Eye (tissue), 1 donor: Measurements from ENCODE around the gene RPP38.

Source experiments
- DNase-seq: peaks from one replicate; pipeline ENCODE4 v3.0.0-alpha.2; 2015

The RPP38 gene

DNA sequence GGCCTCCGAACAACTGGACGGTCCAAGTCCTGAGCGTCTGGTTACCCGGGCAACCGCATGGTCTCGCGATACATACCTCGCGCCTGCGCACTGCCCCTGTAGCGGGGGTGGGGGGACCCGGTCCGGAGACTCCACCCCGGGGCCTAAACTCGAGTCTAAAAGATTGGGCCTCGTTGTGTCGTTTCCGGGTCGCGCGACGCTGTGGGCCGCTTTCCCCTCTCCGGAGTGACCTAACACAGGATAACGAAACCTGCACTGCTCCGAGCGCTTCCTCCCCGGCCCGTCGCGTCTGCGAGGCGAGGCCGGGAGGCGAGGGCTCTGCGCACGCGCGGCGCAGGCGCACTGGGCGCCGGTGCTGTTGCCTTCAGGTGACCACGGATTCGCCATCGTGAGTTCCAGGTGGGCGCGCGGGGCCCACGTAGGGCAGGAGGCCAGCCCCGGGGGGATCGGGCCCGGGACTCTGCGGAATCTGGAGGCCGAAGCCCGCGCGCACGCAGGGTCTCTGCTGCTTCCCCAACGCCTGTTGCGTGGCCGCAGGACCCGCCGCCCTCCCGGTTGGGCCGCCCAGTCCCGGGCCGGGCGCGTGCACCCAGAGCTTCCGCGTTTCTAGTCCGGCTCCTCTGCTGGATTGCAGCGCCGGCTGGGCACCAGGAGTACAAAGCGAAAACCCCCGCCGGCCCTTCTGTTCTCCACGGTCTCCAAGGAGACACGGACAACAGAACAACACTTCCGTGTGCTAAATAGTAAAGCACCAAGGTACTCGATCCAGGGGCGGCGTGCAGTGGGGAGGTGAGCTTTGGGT, at the start of gene RPP38:
RPP38 (plus strand) TSS at position 345 of the 802 bp plus-strand sequence. CDS start 5,960 bp downstream, outside the sequence.
- peak; percentile 99 for DNase-seq

DNA sequence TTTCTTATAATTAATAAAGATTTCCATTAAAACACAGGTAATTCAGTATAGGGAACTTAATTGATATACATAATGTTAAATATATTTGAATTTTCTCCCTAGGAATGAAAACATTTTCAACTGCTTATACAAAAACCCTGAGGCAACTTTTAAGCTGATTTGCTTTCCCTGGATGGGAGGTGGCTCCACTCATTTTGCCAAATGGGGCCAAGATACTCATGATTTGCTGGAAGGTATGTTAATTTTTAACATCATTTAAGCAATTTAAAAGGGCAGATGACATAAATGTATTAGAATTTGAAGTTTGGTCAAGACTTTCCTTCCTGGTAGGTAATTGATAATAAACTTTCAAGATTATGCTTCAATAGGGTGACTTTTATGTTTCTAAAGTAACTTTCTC, 47.6 kb upstream of the RPP38 start:
- no peak for DNase-seq

GRCh38 chr10:15052121-15052520, 45.0 kb upstream of the RPP38 start:
- no peak for DNase-seq

DNA sequence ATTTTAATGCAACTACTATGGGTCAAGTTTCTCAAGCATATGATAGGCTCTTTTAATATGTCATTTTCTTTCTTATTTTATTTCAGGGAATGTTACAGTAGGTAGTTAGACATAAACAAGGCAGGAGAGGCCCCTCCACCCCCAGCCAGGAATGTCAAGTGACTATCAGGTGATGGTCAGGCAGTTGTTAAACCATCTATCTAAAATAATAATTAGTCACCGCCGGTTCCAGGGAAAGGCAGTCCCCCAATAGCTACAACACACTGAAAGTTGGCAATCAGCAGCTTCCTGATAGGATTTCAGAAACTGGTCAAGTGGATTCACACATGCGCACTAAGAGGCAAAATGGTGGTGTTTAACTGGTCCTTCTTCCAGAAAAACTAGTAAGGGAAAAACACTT, 44.1 kb upstream of the RPP38 start:
- no peak for DNase-seq

DNA sequence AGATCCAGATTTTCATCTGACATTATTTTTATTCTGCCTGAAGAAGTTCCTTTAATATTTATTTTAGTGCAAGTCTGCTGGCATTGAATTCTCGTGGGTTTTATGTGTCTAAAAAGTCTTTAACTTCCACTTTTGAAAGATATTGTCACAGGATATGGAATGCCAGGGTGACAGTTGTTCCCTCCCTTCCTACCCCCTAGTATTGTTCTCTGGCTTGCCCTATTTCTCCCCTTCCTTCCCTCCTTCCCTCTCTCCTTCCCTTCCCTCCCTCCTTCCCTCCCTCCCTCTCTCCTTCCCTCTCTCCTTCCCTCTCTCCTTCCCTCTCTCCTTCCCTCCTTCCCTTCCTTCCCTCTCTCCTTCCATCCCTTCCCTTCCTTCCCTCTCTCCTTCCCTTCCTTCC, 38.5 kb upstream of the RPP38 start:
- no peak for DNase-seq

DNA sequence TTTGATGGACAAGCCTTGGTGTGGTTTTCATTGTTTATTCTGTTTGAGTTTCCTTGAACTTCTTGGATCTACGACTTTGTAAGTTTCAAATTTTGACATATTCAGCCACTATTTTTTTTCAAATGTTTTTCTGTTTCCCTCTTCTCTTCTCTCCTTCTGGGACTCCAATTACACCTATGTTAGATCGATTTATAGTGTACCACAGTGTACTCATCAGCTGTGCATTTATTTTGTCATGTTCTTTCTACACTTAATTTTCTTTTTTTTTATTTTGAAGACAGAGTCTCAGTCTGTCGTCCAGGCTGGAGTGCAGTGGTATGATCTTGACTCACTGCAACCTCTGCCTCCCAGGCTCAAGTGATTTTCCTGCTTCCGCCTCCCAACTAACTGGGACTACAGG, 37.2 kb upstream of the RPP38 start:
- no peak for DNase-seq

DNA sequence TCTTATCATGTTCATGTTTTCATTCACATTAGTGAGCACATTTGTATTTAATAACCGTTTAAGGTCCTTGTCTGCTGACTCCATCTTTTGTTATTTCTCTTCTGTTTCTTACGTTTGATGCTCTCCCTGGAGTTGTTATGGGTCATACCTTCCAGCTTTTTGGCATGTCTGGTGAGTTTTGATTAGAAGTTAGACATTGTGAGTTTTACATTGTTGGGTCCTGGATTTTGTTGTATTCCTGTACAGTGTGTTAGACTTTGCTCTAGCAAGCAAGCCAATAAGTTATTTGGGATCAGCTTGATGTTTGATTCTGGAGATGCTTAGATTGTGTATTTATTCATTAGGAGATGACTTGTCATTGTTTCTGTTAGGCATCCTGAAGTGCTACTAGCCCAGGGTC, 36.5 kb upstream of the RPP38 start:
- DNase-seq, result no peak

DNA sequence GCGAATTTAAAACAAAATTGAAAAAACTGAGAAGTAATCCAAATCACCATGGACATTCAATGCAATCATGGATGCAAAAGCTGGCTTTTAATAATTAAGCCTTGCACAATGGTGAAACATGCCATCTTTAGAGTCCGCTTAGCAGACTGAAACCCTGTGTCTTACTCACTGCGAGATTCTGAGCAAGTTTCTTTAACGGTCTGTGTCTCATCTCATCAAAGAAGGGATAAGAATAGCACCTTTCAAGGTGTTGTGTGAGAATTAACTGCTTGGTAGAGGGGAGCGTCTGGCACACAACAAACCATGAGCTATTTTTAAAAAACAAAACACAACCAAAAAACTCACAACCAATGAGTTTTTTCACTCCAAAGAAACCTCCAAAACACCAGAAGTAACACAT, 30.0 kb upstream of the RPP38 start:
- no peak for DNase-seq

DNA sequence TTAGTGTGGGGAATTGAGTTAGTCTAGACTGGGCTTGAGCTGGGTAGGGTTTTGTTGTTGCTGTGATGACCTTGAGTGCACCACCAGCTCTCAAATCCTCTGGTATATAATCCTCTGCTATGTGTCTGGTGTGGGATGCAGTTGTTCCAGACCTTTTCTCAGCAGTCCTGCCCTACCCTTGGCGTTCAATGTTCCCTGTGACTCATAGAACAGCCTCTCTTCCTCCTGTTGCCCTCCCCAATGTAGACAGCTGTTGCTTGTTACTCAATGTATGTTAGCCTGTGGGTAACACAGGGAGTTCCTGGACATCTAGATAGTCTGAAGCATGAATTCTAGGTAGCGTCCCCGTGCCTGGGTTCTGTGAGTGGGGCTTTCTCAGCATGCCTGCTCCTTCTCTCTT, 28.4 kb upstream of the RPP38 start:
- DNase-seq, result no peak

DNA sequence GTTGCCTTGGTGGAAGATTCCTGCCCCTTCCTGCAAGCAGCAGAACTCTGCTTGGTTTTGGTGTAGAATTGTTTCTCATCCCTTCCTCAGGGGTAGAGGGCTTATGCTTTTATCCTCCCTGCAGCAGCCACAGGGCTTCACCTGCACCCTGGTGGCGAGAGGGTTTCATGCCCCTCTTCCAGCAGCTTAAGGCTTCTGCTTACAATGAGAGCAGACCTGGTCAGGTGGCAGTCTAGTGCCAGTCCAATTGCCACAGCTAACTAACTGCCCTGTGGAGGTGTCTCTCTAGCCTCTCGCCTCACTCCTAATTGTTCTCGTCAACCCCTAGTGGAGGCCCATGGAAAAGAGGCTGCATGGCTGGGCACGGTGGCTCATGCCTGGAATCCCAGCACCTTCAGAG, 27.9 kb upstream of the RPP38 start:
- no peak for DNase-seq

DNA sequence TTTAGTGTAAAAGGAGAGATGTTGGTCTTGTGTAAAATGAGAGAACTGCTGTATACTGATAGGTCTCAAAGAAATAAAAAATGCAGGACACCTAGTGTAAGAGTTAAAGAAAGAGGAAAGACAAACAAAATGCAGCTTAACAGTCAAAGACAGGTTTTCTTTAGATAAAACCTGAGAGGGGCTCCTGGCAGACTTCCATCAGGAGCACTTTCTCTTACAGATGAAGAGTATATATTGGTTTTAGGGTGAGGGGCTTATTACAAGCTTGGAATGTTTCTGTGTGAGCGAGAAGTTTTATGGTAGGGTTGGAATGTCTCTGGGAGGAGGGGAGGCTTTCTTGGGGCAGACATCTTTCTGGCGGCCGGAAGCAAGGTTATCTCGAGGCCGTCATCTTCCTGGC, 24.8 kb upstream of the RPP38 start:
- DNase-seq, result no peak

DNA sequence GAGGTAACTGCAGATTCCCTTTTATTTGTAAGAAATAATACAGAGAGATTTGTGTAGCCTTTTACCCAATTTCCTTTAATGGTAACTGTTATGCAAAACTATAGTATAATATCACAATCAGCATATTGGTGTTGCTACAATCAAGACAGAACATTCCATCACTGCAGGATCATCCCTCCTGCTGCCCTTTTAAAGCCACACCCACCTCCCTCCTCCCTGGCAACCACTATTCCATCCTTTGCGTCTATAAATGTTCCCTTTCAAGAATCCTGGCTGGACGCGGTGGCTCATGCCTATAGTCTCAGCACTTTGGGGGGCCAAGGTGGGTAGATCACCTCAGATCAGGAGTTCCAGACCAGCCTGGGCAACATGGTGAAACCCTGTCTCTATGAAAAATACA, 21.7 kb upstream of the RPP38 start:
- DNase-seq, result no peak

DNA sequence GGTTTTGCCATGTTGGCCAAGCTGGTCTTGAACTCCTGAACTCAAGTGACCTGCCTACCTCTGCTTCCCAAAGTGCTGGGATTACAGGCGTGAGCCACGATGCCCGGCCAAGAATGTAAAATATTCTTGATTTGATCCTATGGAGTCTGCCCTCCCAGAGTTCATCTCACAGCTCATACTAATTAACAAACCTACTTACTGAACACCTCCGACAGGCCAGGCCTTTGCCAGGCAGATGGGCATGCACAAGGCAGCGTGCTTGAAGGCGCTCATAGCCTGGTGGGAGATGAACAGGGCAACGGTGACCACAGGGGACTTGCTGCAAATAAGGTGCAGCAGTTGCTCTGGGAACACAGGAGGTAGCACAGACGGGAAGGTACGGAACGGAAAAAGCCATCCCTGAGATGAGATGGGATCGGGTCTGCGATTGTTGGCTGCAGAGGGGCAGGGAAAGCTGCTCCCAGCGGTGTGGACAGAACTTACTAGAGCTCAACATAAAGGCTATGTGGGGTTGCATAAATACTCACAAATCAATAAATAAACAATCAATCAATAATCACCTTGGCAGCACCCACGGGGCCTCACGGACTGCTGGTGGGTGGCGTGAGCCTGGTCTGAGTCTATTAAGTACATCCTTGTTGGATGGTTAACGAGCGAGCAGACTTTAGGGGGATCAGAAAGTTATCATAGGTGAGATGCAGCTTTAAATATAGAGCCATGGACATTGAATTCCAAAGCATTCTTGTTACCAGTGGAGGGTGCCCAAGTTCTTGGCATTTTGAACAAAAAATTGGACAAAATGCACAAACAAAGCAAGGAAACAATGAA, 13.3 kb upstream of the RPP38 start:
- no peak for DNase-seq

DNA sequence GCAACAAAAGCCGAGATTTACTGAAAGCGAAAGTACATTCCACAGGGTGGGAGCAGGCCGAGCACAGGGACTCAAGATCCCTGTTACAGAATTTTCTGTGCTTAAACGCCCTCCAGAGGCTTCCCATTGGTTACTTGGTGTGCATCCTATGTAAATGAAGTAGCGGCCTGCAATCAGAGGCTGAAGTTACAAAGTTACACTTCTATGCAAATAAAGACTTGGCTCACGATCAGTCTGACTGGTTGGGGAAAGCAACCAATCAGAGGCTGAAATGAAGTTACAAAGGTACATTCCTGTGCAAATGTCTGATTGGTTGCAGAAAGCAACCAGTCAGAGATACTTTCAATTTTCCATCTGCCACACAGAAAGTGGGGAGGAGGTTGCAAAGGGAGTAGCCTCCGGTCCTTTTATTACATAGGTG, 12.6 kb upstream of the RPP38 start:
- DNase-seq, result peak; percentile 66

- peak; percentile 94 for DNase-seq
Observed at GRCh38 chr10:15088428-15089261, 8.5 kb upstream of the RPP38 start, which contains the start of gene ACBD7. Gene ACBD7 (minus strand): TSS chr10:15088776. CDS start chr10:15088728, 48 bp downstream.

- DNase-seq, result no peak
Observed at GRCh38 chr10:15091418-15091817, 5.7 kb upstream of the RPP38 start.

DNA sequence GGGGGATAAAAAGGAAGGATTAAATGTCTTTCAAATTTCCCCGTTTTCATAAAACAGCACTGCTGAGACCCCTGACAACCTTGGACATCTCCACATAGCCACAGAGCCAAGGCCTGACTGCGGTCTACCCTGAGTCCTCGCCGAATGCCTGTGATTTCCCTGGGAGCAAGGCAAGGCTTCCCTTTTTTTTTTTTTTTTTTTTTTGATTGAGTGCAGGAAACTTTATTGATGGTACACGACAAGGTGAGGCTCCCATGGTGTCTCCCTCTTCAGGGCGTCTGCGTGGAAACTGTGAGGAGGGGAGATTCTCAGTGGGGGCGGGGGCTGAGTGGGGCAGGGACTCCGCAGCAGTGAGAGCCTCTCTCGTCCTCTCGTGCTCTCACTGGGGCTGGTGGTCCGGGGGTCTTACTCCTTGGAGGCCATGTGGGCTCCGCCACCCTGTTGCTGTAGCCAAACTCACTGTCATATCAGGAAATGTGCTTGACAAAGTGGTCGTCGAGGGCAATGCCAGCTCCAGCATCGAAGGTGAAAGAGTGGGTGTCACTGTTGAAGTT, 4.2 kb upstream of the RPP38 start:
- no peak for DNase-seq

DNA sequence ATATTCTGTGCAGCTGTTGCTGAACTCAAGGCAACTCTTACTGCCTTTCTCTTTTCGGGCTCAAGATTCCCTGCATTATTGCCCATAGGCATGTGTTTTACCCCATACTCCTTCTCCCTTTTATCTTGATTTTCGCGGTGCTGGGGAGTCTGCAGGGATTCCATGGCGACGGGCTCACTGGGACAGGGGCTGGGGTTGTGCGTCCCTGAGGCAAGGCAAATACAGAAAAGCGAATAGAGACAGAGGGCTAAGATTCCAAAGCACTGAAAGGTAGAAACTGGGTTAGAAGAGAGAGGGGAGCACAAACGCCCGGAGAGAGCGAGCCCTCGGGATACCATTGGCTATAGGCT, 519 bp upstream of the RPP38 start:
- no peak for DNase-seq

DNA sequence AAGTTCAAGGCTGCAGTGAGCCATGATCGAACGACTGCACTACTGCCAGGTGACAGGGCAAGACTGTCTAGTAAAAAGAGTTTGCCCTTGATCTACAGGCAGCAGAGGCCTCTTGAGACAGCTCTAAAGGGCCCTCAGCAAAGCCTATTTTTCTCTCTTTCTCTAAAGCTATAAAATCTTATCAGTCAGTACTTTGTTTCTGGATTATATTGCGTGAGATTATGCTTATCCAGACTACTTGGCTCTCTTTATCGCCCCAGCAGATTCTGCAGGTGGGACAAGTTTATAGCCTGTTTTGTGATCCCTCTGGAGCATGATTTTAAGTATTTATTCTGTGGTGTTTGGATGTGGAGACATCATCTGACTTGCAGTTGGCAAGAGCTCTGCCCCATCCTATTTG, 2.7 kb downstream of the RPP38 start:
- DNase-seq, result no peak

DNA sequence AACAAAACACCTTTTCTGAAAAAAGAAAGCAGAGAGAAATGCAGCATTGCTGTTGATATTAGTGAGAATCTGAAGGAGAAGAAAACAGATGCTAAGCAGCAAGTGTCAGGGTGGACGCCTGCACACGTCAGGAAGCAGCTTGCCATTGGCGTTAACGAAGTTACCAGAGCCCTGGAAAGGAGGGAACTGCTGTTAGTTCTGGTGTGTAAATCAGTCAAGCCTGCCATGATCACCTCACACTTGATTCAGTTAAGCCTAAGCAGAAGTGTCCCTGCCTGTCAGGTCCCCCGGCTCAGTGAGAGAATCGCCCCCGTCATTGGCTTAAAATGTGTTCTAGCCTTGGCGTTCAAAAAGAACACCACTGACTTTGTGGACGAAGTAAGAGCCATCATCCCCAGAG, 6.4 kb downstream of the RPP38 start:
- DNase-seq, result no peak

GRCh38 chr10:15106352-15107013, 9.3 kb downstream of the RPP38 start:
- DNase-seq, result peak; percentile 88

DNA sequence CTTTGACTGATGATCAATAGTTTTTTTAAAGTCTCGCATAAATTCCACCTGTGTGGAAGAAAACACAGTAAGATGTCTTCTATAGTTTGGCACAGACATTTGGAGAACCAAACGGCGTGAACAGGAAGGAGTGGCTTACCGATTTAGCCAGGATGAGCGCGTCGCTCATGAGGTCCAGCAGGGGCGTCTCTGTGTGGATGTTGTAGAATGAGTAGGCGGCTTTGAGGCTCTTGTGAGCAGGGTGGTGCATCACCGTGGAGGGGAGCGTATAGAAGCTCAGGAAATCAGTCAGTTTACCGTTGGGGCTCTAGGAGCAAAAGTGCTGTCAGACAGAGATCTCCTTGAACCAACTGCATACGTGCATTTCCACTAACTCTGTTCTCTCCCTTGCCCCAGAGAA, 15.5 kb downstream of the RPP38 start:
- no peak for DNase-seq
